Vagina (tissue), 2 donors: ENCODE data around the gene AP1G2. TPM values are rescaled to one million over a fixed set of nuclear protein-coding genes. Genes with fewer than 3 reads are reported as not detected.

Experiments used
- DNase-seq, 2 donors: peaks; one replicate each; pipeline ENCODE4 v3.0.0-alpha.2; 2017; ENCODE audit errors: extremely low spot score in 2 of 2
- H3K27ac ChIP-seq: fragments of 200-600 bp; sonication (generic); one replicate; pipeline ENCODE4 v1.5.1; 2019
- H3K27me3 ChIP-seq: fragments of 200-600 bp; sonication (generic); one replicate; pipeline ENCODE4 v1.5.1; 2019
- H3K36me3 ChIP-seq, 2 donors: fragments of 200-600 bp; sonication (generic); one replicate each; pipeline ENCODE4 v1.5.1; 2017 to 2019
- H3K4me1 ChIP-seq: fragments of 200-600 bp; sonication (generic); one replicate; pipeline ENCODE4 v1.5.1; 2019
- H3K4me3 ChIP-seq, 2 donors: fragments of 200-600 bp; sonication (generic); 1 replicate in 1 of 2; 2 replicates in 1 of 2; pipeline ENCODE4 v1.5.1; 2016 to 2019
- H3K9me3 ChIP-seq: fragments of 200-600 bp; sonication (generic); one replicate; pipeline ENCODE4 v1.5.1; 2019
- CTCF ChIP-seq, 3 experiments: fragments of 450-650 bp in 2 of 3; fragments of 200-600 bp in 1 of 3; sonication (generic) in 1 of 3; IDR thresholded peaks; one replicate each; pipeline ENCODE4 v1.5.1; 2017 to 2019; ENCODE audit warnings: antibody characterized with exemption in 3 of 3, mild to moderate bottlenecking in 2 of 3, moderate library complexity in 2 of 3
- POLR2A ChIP-seq, 2 donors: fragments of 450-650 bp; IDR thresholded peaks; one replicate each; pipeline ENCODE4 v1.6.1; 2017; ENCODE audit warnings: antibody characterized with exemption in 2 of 2, mild to moderate bottlenecking in 2 of 2, moderate library complexity in 2 of 2
- POLR2AphosphoS5 ChIP-seq, 2 donors: sonication (generic); formaldehyde crosslinking; IDR thresholded peaks; one replicate each; pipeline ENCODE4 v1.9.0; 2017; ENCODE audit warnings: antibody characterized with exemption in 2 of 2, mild to moderate bottlenecking in 2 of 2, low read depth in 1 of 2; ENCODE audit not compliant: insufficient read depth in 1 of 2
- intact Hi-C: fragments of 100-400 bp; cut with DNase I; formaldehyde crosslinking; loops from one replicate; pipeline ENCODE4 v1.15.1; 2023
- total RNA-seq: library from RNA; depleted of rRNA; stranded (reverse); fragments of >200 nt; gene quantifications from one replicate; pipeline ENCODE4 v1.2.3, GENCODE V29; 2016

The AP1G2 gene
- total RNA-seq, 1 donor from 2014 or later = 122 TPM

GRCh38 chr14:23518709-23519108 lies 48.9 kb downstream of the AP1G2 start:
- no peak for TF ChIP-seq POLR2AphosphoS5 (IDR thresholded peaks at IDR 0.05; ENCODE audit: insufficient read depth in 1 of 2, low read depth in 1 of 2)
- no peak for TF ChIP-seq CTCF (IDR thresholded peaks at IDR 0.05)
- no peak for TF ChIP-seq POLR2A (IDR thresholded peaks at IDR 0.05)
- intact Hi-C loops = no loop called here
- H3K27me3 ChIP-seq = no peaks in the 10 kb centered on the region
- no peak overlapping the region for H3K27ac ChIP-seq
- H3K4me3 ChIP-seq = no peak overlapping the region
- no peaks in the 10 kb centered on the region for H3K4me1 ChIP-seq
- H3K36me3 ChIP-seq = no peaks in the 10 kb centered on the region
- H3K9me3 ChIP-seq = no peaks in the 10 kb centered on the region
- DNase-seq = no peak

GRCh38 chr14:23517650-23518326 lies 49.8 kb downstream of the AP1G2 start:
- H3K9me3 ChIP-seq = no peaks in the 10 kb centered on the region
- TF ChIP-seq POLR2AphosphoS5 (IDR thresholded peaks at IDR 0.05; ENCODE audit: insufficient read depth in 1 of 2, low read depth in 1 of 2) (no peak), CTCF (IDR thresholded peaks at IDR 0.05) (no peak), POLR2A (IDR thresholded peaks at IDR 0.05) (no peak)
- intact Hi-C loops = no loop called here
- DNase-seq = no peak
- H3K4me1 ChIP-seq = no peaks in the 10 kb centered on the region
- no peaks in the 10 kb centered on the region for H3K27me3 ChIP-seq
- H3K4me3 ChIP-seq = no peak overlapping the region
- no peak overlapping the region for H3K27ac ChIP-seq
- H3K36me3 ChIP-seq = no peaks in the 10 kb centered on the region

GRCh38 chr14:23514644-23514957 lies 53.0 kb downstream of the AP1G2 start:
- Histone ChIP-seq H3K9me3 (no peaks in the 10 kb centered on the region), H3K27ac (no peak overlapping the region), H3K4me3 (no peak overlapping the region), H3K36me3 (no peaks in the 10 kb centered on the region), H3K4me1 (no peaks in the 10 kb centered on the region), H3K27me3 (no peaks in the 10 kb centered on the region)
- intact Hi-C loops = no loop called here
- no peak for DNase-seq
- TF ChIP-seq CTCF (IDR thresholded peaks at IDR 0.05) (no peak), POLR2AphosphoS5 (IDR thresholded peaks at IDR 0.05; ENCODE audit: insufficient read depth in 1 of 2, low read depth in 1 of 2) (no peak), POLR2A (IDR thresholded peaks at IDR 0.05) (no peak)

GRCh38 chr14:23513818-23514643 lies 53.6 kb downstream of the AP1G2 start:
- Histone ChIP-seq H3K27me3 (no peaks in the 10 kb centered on the region), H3K4me3 (no peak overlapping the region), H3K36me3 (no peaks in the 10 kb centered on the region), H3K9me3 (no peaks in the 10 kb centered on the region), H3K27ac (no peak overlapping the region), H3K4me1 (no peaks in the 10 kb centered on the region)
- DNase-seq = no peak
- intact Hi-C loops = no loop called here
- TF ChIP-seq POLR2A (IDR thresholded peaks at IDR 0.05) = no peak
- no peak for TF ChIP-seq POLR2AphosphoS5 (IDR thresholded peaks at IDR 0.05; ENCODE audit: insufficient read depth in 1 of 2, low read depth in 1 of 2)
- TF ChIP-seq CTCF (IDR thresholded peaks at IDR 0.05) = no peak
